SKM-1 treated with dmso at 0.1 percent for 144 hours (cell line): Measurements from ENCODE around the gene MX1.

Experiments
- DNase-seq: peaks from one replicate; lab custom pipeline; 2025; ENCODE audit not compliant: unreplicated experiment; lab: John Stamatoyannopoulos, UW

The MX1 gene

DNA sequence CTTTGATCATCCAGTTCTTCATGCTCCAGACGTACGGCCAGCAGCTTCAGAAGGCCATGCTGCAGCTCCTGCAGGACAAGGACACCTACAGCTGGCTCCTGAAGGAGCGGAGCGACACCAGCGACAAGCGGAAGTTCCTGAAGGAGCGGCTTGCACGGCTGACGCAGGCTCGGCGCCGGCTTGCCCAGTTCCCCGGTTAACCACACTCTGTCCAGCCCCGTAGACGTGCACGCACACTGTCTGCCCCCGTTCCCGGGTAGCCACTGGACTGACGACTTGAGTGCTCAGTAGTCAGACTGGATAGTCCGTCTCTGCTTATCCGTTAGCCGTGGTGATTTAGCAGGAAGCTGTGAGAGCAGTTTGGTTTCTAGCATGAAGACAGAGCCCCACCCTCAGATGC is 32.5 kb downstream of the MX1 start:
- DNase-seq, result no peak

DNA sequence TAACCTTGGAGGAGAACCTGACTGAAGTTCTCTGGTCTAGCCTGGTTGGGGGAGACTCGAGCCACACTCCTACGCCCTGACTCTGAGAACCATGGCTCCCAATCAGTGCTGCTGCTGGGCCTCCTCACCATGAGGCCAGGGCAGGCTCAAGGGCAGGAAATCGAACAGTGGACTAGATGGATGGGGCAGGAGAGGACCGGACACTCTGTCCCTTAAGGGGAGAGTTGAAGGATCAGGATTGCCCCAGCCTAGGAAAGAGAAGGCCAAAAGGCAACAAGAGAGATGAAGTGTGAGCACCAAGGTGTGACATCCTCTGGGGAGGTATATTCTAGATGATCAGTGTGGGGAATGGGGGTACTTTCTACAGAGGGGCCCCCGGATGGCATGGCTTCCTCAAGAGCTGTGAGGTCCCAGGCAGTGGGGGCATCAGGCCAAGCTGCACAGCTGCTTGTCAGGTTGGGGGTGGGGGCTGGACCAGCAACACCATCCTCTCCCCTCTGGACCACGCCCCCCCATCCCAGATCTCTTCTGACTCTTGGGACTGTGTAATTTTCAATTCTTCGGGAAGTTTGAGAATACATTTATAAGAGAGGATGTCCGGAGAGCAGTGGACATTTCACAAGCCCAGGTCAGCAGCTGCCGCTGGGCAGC is 34.0 kb downstream of the MX1 start:
- no peak for DNase-seq

DNA sequence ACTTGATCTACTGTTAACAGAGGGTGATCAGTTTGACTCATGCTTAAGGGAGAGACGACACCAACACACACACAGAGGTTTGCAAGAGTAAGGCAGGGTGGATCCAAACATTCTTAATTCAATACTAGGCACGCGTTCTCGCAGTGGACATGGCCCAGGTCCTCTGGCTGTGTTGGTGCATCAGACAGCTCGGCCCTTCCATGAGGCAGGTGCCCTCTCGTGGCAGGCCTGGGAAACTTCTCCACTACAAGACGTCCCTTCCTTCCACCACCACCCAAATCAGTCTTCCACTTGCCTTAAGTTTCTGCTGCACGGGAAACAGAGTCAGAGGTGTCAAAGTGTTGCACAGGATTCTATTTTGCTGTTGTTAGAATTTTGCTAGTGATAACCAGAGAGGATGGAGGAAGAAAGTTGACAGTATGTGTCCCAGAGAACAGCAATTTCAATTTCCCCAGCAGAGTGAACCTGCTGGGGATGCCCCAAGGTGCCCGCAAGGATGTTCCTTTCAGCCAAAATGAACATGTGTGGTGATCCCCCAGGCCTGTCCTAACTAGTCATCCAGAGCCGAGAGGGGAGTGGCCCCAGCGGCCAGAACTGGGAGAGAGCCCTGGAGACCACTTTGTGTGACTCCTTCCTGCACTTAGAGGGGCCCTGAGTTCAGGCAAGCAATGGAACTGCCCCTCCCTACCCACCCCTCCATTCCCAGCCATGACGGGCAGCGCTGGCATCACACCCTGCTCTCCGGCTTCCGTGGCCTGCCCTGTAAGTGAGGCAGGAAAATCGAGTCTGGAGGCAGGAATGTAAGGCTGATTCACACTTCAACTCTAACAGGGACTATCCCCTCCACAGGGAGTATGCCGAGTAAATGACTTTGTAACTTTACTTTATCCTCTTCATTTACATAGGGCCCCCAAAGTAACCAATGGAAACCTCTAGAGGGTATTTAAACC is 34.8 kb downstream of the MX1 start:
- DNase-seq, result peak; percentile 68

DNA sequence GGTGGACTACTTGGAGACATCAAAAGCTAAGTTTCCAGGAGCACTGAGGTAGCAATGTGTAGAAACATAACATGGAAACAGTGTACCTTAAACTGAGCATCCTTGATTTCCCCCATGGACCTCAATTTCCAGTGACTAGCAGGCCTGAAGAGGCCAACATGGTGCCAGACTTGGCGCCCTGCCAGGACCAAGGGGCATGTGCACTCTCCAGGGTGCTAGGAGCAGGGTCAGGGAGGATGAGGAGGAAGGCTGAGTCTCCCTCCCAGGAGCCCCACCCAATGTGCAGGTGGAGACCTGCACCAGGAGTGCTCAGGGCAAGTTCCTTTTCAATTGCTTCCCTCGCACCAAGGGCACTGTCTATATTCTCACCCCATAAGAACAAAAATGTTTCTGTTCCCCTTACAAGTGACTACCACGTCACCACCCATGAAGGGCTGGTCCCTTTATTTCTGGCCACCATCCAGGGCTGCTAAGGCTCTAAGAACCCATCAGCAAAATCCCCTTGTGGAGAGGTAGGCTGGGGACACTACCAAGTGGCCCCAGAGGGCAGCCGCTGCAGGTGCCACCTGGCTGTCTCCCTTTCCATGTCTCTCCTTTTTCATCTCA is 39.2 kb downstream of the MX1 start:
- DNase-seq, result no peak

DNA sequence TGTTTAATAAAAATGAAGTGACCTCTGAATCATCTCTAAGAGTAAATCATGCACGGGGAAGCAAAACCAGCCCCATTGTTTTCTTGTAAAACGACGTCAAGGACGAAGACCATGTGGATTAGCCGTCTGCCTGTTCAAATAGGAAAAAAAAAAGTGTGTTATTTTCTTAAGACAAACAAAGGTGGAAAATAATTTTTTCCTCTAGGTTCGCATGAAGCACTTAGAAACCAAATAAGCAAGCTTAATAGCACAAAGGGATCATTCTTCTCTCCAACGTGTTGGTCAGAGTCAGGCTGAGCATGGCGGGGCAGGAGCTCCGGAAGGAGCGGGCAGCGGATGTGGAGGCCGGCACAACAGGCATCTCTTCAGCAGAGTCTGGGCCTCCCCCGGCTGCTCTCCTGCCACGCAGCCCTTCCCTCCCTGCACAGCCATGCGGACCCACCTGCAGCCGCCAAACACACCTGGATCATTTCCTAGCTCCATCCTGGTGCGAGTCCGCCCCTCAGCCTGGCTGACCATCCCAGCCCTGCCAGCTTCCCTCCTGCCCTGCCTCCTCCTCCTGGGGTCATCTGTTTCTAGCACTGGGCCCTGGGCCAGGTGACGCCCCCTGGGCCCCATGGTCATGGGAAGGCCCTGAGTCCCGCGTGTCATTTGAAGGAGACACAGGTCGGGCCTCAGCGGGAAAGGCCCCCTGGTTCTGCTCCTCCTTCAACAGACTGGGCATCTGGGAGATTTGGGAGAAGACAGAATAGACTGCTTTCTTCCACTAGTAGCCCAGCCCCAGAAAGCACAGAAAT is 40.2 kb downstream of the MX1 start:
- DNase-seq, result no peak

DNA sequence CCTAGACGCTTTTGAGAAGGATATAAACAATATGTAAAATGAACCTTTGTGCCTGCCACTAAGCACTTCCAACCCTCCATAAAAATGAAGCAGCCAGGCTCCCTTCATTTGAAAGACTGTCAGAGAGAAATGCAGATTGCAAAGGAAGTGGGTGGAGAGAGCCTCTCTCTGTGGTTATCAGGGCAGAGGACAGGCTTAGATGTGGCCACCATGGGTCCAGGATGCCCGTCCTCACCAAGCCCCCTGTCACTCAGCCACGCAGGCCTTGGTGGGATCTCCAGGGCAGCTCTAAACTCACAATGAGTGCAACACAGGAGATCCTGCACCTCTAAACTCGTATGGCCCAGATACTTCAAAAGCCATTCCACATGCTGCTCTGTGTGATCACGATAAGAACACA is 44.0 kb downstream of the MX1 start:
- DNase-seq, result no peak

DNA sequence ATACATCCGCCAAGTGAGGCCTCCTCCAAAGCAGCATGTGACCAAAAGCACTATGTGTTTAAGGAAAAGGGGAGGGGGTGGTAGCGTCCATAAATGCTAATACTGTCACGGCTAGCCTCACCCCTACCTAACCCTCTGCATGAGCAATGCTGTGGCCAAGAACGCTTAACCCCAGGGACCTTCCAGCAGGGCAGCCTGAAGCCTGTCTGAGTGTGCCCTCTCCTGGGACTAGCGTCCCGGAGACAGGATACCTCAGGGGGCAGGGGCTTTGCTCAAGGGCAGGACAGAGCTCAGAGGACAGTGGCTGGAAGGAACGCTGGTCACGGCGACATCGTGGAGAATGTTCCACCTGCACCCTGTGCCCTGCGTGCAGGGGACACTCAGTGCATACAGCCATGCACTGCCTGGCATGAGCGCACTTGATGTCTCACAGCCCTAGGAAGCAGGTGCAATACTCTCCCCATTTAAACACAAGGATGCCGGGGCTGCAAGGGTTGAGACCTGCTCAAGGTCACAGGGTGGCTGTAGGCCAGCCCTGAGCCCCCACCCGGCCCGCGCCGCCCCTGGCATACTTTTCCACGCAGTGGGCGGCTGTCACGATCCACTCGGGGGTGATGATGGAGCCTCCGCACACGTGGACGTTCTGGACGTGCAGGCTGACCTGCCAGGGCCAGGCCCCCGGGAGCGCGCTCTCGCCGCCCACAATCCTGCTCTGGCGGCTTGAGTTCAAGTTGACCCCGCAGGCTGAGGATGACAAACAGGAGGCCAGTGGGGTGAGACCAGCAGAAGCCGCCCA is 46.9 kb downstream of the MX1 start:
- DNase-seq, result no peak

DNA sequence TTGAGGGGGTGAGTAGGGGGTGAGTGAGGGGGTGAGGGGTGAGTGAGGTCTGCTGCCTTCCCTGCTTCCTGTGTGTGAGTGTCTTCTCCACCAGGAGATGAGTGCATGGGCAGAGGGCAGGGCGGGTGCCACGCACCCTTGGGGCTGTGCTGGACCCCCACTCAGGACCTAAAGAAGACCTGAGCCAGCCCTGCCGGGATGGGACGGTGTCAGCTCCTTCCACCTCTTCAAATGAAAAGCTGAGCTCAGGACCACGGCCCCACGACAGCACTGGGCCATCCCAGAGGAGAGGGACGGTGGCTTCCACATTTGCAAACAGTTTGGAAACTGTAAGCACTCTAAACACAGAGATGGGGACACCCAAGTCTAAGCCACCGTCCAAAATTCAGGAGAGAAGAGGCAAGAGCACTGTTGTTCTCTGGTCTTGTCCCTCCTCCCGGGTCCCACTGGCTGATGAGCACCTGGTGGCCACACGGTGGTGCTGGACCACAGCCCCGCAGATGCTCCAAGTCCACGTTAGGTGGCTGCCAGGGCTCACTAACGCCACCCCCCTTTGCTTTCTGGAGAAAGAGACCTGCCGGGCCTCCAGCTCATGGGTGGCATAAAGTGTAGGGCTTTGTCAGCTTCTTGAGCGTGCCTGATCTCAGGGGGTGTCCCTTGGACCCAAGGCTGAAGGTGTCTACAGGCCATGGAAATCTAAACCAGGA is 49.8 kb downstream of the MX1 start:
- DNase-seq, result no peak

DNA sequence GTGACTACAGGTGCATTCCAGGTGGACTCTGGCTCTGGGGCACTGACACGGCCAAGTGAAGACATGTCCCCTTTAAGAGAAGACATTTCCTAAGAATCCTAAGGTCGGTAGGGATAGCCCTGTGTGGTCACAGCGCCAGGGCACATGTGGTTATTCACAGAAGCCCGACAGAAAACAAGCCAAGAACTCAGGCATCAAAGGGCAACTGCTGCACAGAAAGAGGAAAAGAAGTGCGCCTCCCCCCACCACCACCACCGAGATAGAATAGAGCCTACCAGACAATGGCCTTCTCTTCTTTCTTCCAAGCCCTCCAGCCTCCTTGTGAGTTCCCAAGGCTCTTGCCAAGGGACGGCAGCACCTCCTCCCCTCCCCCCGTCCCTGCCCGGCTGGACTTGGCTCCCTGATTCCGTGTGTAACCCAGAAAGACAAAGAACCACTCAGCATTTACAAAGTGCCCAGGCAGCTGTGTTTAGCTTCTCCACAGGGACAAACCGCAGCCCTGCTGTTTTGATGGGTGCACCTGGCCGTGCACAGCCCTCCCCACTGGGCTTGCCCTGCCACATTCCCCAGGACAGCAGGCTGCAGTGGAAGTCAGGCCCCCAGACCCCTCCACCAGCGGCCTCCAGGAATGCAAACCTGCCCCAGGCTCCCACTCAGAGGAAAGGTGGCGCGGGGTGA is 51.7 kb downstream of the MX1 start:
- DNase-seq, result no peak

DNA sequence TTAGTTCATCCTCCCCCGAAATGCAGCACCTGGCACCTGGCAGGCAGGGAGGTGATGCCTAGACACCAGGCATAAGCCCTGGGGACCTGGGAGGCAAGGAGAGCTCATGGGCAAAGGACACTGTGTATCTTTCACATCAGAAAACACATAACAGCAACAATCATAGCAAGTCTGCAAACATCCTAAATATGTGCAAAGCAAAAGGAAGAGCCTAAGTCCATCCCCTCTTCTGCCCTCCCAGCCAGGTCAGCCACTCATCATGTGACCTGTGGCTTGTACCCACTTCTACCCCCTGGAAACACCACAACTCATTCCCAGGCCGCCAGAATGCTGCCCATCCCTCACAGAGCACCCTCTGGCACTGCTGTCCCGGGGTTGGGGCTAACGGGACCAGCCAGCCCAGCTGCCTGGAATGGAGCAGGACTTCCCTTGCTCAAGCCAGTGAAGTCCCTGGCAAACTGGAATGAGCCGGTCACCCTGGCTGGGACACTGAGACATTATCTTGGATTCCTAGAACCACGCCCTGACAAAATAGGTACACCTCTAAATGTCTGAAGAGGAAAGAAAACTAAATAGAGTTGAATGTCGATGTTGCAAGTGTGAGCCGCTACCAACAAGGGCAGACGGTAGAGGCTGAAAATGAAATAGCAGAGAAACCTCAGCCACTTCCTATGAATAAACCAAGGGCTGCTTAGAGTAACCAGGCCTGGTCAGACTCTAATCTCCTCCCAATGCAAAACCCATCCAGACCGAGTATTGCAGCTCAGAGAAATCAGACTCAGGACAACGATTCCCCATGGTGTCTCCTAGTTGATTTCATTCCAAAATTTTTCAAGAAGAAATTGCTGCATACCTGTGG is 52.5 kb downstream of the MX1 start:
- no peak for DNase-seq

DNA sequence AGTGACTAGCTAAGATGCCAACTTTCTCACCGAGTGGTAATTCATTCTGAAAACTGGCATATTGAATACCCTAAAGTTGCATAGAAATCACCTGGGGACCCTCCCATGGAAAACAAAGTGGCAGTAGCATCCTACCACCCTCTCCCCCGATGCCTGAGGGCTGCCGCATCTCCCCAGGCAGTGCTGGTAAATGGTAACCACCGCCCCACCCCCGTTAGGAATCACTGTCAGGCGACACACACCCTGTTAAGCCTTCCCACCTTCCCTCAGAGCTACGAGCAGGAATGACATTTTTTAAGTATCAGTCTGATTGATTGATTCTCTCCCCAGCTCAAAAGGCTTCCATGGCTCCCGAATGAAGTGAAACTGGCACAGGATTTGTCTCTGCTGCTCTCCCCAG is 53.6 kb downstream of the MX1 start:
- DNase-seq, result no peak

DNA sequence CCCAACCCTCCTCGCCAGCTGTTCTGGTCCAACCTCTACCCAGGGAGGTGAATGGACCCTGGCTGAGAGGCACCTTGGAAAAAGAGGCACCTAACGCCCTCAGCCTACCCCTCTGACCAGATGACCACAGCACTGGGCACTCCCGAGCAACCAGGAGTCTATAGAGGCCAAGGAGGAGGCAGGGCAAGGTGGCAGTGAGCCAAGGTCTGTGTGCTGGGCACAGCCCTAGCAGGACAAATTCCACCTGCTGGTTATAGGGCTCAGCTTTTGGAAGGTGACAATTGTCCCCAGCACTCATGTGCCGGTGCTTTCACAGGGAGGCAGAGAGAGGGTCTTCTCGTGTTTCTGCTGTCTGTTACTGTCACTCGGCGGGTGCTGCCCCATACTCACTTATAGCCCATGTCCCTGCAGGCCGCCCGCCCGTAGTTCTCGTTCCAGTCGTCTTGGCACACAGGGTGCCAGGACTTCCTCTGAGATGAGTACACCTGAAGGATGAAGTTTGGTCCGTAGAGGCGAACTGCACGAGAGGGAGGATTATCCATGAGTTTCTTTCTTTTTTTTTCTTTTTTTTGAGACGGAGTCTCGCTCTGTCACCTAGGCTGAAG is 54.1 kb downstream of the MX1 start:
- no peak for DNase-seq

DNA sequence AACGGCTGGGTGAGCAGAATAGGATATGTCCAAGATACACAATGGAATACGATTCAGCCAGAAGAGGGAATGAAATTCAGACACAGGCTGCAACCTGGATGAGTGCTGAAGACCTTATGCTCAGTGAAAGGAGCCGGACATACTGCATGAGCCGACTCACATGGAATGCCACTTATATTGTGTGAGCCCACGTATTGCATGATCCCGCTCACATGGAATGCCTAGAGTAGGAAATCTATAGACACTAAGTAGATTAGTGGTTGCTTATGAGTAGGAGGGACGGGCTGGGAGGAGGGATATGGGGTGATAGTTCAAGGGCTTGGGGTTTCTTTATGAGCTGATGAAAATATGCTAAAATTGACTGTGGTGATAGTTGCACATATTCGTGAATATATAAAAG is 55.2 kb downstream of the MX1 start:
- DNase-seq, result no peak

DNA sequence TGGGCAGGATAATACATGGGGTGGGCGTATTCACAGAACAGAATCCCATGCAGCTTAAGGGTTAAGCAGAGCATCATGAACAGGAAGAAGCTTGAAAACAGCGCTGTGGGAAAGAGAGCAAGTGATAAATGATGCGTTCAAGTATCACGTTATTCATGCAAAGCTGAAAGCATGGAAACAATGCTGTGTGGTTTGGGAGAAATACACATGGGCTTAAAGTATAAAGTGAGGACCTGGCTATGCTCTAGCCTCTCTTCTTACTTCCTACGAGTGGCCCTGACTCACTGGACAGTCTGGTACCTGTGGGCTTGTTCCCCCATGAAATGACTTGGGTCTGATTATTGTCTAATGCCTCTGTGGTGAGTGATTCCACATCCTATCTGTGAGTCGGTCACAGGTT is 56.3 kb downstream of the MX1 start:
- DNase-seq, result no peak

DNA sequence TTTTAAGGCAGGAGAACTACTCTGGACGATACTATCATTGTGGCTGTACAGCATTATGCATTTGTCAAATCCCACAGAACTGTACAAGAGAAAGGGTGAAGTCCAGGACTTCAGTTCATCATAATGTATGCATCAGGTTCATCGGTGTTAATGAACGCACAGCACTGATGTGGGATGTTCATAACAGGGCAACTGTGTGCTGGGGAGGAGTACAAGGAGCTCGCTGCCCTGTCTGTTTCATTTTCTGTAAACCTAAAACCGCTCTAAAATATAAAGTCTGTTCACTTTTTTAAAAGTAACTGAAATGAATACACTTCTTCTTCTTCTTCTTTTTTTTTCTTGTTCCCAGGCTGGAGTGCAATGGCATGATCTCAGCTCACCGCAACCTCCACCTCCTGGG is 56.9 kb downstream of the MX1 start:
- no peak for DNase-seq

DNA sequence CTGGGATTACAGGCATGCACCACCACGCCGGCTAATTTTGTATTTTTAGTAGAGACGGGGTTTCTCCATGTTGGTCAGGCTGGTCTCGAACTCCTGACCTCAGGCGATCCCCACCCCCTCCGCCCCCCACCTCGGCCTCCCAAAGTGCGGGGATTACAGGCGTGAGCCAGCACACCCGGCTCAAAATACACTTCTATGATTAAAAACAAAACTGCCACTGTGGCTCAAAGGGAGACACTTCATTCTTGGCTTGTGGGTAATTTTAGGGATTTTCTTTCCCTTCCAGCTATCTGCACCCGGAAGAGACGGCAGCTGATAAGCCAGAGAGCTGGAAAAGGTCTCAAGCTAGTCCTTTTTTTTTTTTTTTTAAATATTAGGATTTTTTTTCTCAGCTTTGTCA is 57.4 kb downstream of the MX1 start:
- DNase-seq, result no peak

DNA sequence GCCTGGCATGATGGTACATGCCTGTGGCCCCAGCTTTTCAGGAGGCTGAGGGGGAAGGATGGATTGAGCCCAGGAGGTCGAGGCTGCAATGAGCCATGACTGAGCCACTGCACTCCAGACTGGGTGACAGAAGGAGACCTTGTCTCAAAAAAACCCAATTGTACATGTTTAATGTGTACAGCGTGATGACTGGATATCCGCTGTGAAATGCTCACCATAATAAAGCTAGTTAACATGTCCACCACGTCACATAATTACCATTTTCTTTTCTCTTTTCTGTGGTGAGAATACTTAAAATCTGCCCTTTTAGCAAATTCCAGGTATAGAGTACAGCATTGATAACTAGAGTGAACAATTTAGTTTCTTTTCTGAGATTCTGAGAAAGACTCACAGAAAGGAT is 57.9 kb downstream of the MX1 start:
- no peak for DNase-seq

DNA sequence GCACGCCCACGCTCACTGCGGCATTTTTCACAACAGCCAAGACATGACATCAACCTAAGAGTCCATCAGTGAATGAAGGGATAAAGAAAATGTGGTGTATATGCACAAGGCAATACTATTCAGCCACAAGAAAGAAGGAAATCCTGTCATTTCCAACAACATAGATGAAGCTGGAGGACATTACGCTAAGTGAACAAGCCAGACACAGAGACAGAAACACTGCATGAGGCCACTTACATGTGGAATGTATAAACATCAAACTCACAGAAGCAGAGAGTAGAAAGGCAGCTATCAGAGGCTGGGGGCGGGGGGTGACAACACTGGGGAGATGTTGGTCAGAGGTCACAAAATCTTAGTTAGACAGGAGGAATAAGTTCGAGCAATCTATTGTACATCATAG is 61.0 kb downstream of the MX1 start:
- DNase-seq, result no peak
